Osteocyte (in vitro differentiated cells): Measurements from ENCODE around the gene INTS3. TPM values are rescaled to one million over a fixed set of nuclear protein-coding genes. Genes with fewer than 3 reads are reported as not detected.

Source experiments
- DNase-seq: peaks from one replicate; pipeline ENCODE4 v3.0.0; 2021; ENCODE audit warnings: mixed read lengths; ENCODE audit not compliant: unreplicated experiment; ENCODE audit errors: extremely low spot score
- H3K27ac Mint-ChIP-seq: one replicate; pipeline ENCODE4 v1.8.0; 2021; ENCODE audit warnings: mild to moderate bottlenecking, mixed read lengths; ENCODE audit not compliant: unreplicated experiment
- H3K27me3 Mint-ChIP-seq: one replicate; pipeline ENCODE4 v1.8.0; 2021; ENCODE audit warnings: mixed read lengths; ENCODE audit not compliant: unreplicated experiment
- H3K36me3 Mint-ChIP-seq: one replicate; pipeline ENCODE4 v1.8.0; 2021; ENCODE audit warnings: mixed read lengths; ENCODE audit not compliant: unreplicated experiment
- H3K4me1 Mint-ChIP-seq: one replicate; pipeline ENCODE4 v1.8.0; 2021; ENCODE audit warnings: mixed read lengths; ENCODE audit not compliant: unreplicated experiment
- H3K4me3 Mint-ChIP-seq: one replicate; pipeline ENCODE4 v1.8.0; 2021; ENCODE audit warnings: mild to moderate bottlenecking, moderate library complexity, mixed read lengths; ENCODE audit not compliant: unreplicated experiment
- H3K9me3 Mint-ChIP-seq: one replicate; pipeline ENCODE4 v1.8.0; 2021; ENCODE audit warnings: mixed read lengths; ENCODE audit not compliant: unreplicated experiment
- total RNA-seq: library from RNA; stranded (reverse); gene quantifications from 2 replicates; pipeline ENCODE4 v1.2.1, GENCODE V29; 2021
- TF ChIP-seq, protein P1 (sequence below): fragments of 200-600 bp; sonication (generic); IDR thresholded peaks from 2 replicates; pipeline ENCODE4 v1.5.0; 2021; ENCODE audit warnings: antibody characterized with exemption, mild to moderate bottlenecking, moderate library complexity

INTS3 gene
- total RNA-seq, 1 donor from 2014 or later, result 65.9 TPM

DNA sequence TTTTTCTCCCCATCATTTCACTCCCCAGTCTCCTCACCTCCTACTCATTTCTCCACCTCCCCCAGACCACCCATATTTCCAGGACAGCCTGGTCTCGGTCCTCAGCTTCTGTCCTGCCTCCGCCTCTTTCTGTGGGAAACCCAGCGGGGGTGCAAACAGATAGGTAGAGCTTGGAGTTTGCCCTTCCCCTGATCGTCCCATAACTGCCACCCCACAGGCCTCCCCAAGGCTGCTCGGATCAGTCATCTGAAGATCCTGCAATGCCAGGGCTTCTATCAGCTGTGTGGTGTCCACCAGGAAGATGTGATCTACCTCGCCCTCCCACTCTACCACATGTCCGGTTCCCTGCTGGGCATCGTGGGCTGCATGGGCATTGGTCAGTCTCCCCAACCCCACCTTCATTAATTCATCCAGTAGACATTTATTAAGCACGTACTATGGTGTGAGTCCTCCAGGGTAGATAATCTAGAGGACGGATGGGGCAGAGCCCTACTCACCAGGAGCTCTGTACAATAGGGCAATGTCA is 49.1 kb downstream of the INTS3 start:
- Mint-ChIP-seq H3K9me3 (no peaks in the 10 kb centered on the region), H3K27ac (no peak overlapping the region), H3K36me3 (peaks cover 2% of the 10 kb centered on the region), H3K4me3 (peak overlapping the region; percentile 60), H3K27me3 (no peaks in the 10 kb centered on the region), H3K4me1 (peaks cover 21% of the 10 kb centered on the region)
- no peak for DNase-seq
- TF ChIP-seq, protein P1, sequence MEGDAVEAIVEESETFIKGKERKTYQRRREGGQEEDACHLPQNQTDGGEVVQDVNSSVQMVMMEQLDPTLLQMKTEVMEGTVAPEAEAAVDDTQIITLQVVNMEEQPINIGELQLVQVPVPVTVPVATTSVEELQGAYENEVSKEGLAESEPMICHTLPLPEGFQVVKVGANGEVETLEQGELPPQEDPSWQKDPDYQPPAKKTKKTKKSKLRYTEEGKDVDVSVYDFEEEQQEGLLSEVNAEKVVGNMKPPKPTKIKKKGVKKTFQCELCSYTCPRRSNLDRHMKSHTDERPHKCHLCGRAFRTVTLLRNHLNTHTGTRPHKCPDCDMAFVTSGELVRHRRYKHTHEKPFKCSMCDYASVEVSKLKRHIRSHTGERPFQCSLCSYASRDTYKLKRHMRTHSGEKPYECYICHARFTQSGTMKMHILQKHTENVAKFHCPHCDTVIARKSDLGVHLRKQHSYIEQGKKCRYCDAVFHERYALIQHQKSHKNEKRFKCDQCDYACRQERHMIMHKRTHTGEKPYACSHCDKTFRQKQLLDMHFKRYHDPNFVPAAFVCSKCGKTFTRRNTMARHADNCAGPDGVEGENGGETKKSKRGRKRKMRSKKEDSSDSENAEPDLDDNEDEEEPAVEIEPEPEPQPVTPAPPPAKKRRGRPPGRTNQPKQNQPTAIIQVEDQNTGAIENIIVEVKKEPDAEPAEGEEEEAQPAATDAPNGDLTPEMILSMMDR, result no peak

DNA sequence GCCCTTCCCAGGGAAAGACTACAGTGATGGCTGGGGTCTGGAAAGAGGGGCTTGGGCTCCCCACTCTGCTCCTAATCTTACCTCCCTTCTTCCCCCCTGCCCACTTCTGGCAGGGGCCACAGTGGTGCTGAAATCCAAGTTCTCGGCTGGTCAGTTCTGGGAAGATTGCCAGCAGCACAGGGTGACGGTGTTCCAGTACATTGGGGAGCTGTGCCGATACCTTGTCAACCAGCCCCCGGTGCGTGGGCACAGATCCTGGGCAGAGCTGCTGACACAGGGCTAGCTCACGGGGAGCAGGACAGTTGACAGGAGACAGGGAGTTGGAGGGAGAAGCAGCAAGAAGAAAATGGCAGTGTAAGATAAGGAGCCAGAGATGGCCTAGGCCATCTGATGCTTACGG is 49.8 kb downstream of the INTS3 start:
- Mint-ChIP-seq H3K36me3 (no peaks in the 10 kb centered on the region), H3K4me3 (no peak overlapping the region), H3K9me3 (no peaks in the 10 kb centered on the region), H3K27me3 (no peaks in the 10 kb centered on the region), H3K27ac (no peak overlapping the region), H3K4me1 (peaks cover 21% of the 10 kb centered on the region)
- DNase-seq, result no peak
- TF ChIP-seq, protein P1, result no peak

- DNase-seq, result no peak
- peaks cover 26% of the 10 kb centered on the region for H3K4me1 Mint-ChIP-seq
- no peak overlapping the region for H3K27ac Mint-ChIP-seq
- no peaks in the 10 kb centered on the region for H3K27me3 Mint-ChIP-seq
- H3K4me3 Mint-ChIP-seq, result no peak overlapping the region
- H3K9me3 Mint-ChIP-seq, result no peaks in the 10 kb centered on the region
- H3K36me3 Mint-ChIP-seq, result no peaks in the 10 kb centered on the region
- TF ChIP-seq, protein P1, result no peak
Measured at GRCh38 chr1:153778051-153778823, 50.4 kb downstream of the INTS3 start.

- Mint-ChIP-seq H3K36me3 (no peaks in the 10 kb centered on the region), H3K4me3 (no peak overlapping the region), H3K4me1 (peaks cover 27% of the 10 kb centered on the region), H3K27me3 (no peaks in the 10 kb centered on the region), H3K9me3 (no peaks in the 10 kb centered on the region), H3K27ac (no peak overlapping the region)
- DNase-seq, result no peak
- TF ChIP-seq, protein P1, result no peak
Measured at GRCh38 chr1:153778824-153779519, 51.1 kb downstream of the INTS3 start.
